Upper lobe of right lung (tissue), 1 donor: ENCODE measurements around the gene SLC4A8. TPM values are rescaled to one million over a fixed set of nuclear protein-coding genes. Genes with fewer than 3 reads are reported as not detected.

Experiments used
- ATAC-seq: fragments of 200-7000 bp; cut with Tn5 transposase; one replicate; pipeline ENCODE4 v1.9.1; 2020; ENCODE audit warnings: mild to moderate bottlenecking, moderate library complexity
- DNase-seq: peaks from one replicate; pipeline ENCODE4 v3.0.0-alpha.2; 2020
- H3K27ac ChIP-seq: fragments of 200-600 bp; one replicate; pipeline ENCODE4 v1.8.0; 2022
- H3K27me3 ChIP-seq: fragments of 200-600 bp; one replicate; pipeline ENCODE4 v1.8.0; 2022; ENCODE audit warnings: mild to moderate bottlenecking
- H3K36me3 ChIP-seq: fragments of 200-600 bp; one replicate; pipeline ENCODE4 v1.8.0; 2022
- H3K4me1 ChIP-seq: fragments of 200-600 bp; one replicate; pipeline ENCODE4 v1.8.0; 2022
- H3K4me3 ChIP-seq: fragments of 200-600 bp; one replicate; pipeline ENCODE4 v1.8.0; 2022; ENCODE audit warnings: mild to moderate bottlenecking
- H3K9me3 ChIP-seq: fragments of 200-600 bp; one replicate; pipeline ENCODE4 v1.8.0; 2022
- intact Hi-C: fragments of 100-400 bp; cut with DNase I; formaldehyde crosslinking; loops from one replicate; pipeline ENCODE4 v1.11.0; 2022
- total RNA-seq: library from RNA; stranded (reverse); fragmentation: NEBNext Ultra II Directional; extraction: Animal tissue kit (Norgen Biotek cat#: 25700); gene quantifications from one replicate; pipeline ENCODE4 v1.2.1, GENCODE V29; 2021
- TF ChIP-seq, protein P1 (sequence below): fragments of 200-600 bp; IDR thresholded peaks from one replicate; pipeline ENCODE4 v1.8.0; 2022; ENCODE audit warnings: antibody characterized with exemption
- donor health status: DM: no; HTN: yes; CAD: no; lungs with severe emphysema.

The SLC4A8 gene
- total RNA-seq, 1 donor from 2014 or later: 2.5 TPM

GRCh38 chr12:51525518-51525917 lies 100.9 kb downstream of the SLC4A8 start:
- intact Hi-C loops: no loop called here
- Histone ChIP-seq H3K4me1 (no peaks in the 10 kb centered on the region), H3K27ac (no peak overlapping the region), H3K4me3 (no peak overlapping the region), H3K27me3 (no peaks in the 10 kb centered on the region), H3K9me3 (no peaks in the 10 kb centered on the region), H3K36me3 (no peaks in the 10 kb centered on the region)
- ATAC-seq: no peak
- no peak for DNase-seq
- TF ChIP-seq, protein P1, sequence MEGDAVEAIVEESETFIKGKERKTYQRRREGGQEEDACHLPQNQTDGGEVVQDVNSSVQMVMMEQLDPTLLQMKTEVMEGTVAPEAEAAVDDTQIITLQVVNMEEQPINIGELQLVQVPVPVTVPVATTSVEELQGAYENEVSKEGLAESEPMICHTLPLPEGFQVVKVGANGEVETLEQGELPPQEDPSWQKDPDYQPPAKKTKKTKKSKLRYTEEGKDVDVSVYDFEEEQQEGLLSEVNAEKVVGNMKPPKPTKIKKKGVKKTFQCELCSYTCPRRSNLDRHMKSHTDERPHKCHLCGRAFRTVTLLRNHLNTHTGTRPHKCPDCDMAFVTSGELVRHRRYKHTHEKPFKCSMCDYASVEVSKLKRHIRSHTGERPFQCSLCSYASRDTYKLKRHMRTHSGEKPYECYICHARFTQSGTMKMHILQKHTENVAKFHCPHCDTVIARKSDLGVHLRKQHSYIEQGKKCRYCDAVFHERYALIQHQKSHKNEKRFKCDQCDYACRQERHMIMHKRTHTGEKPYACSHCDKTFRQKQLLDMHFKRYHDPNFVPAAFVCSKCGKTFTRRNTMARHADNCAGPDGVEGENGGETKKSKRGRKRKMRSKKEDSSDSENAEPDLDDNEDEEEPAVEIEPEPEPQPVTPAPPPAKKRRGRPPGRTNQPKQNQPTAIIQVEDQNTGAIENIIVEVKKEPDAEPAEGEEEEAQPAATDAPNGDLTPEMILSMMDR: no peak

DNA sequence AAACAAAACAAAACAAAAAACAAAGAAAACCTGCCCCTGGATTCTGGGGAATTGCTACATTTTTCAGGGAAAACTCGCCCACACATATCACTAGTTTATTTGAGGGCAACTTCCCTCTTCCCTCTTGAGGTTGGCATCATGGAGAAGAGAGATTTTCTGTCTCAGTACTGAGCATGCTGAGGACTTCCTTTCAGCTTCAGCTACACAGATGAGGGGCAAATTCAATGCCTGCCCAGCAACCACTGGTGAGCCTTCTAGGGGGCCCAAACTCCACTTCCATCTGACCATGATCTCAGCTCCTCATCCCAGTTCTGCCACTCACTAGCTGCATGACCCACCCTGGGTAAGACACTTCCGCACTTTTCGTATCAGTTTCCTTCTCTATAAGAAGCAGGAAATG lies 103.3 kb downstream of the SLC4A8 start:
- Histone ChIP-seq H3K9me3 (no peaks in the 10 kb centered on the region), H3K4me3 (no peak overlapping the region), H3K4me1 (peaks cover 4% of the 10 kb centered on the region), H3K27ac (no peak overlapping the region), H3K27me3 (no peaks in the 10 kb centered on the region), H3K36me3 (no peaks in the 10 kb centered on the region)
- TF ChIP-seq, protein P1: no peak
- no peak for DNase-seq
- ATAC-seq: peak; percentile 54
- intact Hi-C loops: no loop called here

GRCh38 chr12:51528852-51529650 lies 104.4 kb downstream of the SLC4A8 start:
- peaks cover 4% of the 10 kb centered on the region for H3K4me1 ChIP-seq
- TF ChIP-seq, protein P1: no peak
- H3K9me3 ChIP-seq: no peaks in the 10 kb centered on the region
- H3K27ac ChIP-seq: no peak overlapping the region
- intact Hi-C loops: no loop called here
- no peak overlapping the region for H3K4me3 ChIP-seq
- H3K27me3 ChIP-seq: no peaks in the 10 kb centered on the region
- no peak for DNase-seq
- H3K36me3 ChIP-seq: no peaks in the 10 kb centered on the region
- no peak for ATAC-seq

DNA sequence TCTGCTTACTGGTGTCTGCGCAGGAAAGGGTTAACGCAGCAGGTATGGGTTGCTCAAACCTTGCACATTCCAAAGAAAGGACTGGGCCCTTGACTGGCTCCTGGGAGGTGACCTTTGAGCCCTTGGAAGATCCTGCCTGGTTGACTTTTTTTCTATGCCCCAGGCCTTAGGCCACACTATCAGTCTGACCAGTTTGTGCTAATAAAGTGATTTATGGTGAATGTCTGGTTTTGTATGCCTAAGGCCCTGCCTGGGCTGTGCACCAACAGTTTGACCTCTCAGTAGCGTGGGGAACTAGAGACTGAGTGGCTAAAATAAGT lies 105.0 kb downstream of the SLC4A8 start:
- H3K36me3 ChIP-seq: no peaks in the 10 kb centered on the region
- intact Hi-C loops: no loop called here

DNA sequence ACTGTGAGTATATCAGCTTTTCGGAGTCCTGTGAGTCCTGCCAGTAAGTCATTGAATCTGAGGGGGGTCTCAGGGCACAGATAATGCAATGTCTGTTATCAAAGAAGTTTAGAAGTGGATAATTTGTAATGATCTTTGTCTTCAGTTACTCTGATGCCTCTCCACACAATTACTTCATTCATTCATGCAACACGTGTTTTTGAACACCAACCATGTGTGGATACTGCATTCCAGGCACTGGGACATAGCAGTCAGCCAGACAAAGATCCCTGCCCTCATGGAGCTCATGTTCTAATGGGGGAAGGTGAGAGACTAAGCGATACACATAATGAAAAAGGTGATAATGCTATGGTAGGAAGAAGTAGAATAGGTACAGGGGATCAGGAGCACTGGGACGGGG lies 105.6 kb downstream of the SLC4A8 start:
- no peaks in the 10 kb centered on the region for H3K9me3 ChIP-seq
- H3K4me3 ChIP-seq: no peak overlapping the region
- TF ChIP-seq, protein P1: no peak
- H3K27ac ChIP-seq: no peak overlapping the region
- intact Hi-C loops: loop anchor here (10.0 kb wide), 1 partner anchor 105 kb away; the partner anchor contains the start of gene SLC4A8
- H3K27me3 ChIP-seq: no peaks in the 10 kb centered on the region
- no peaks in the 10 kb centered on the region for H3K36me3 ChIP-seq
- ATAC-seq (no peak), DNase-seq (no peak)
- peaks cover 4% of the 10 kb centered on the region for H3K4me1 ChIP-seq

More for the DNA sequence above, 105.0 kb downstream of the SLC4A8 start:
- TF ChIP-seq, protein P1: no peak
- no peaks in the 10 kb centered on the region for H3K9me3 ChIP-seq
- peaks cover 4% of the 10 kb centered on the region for H3K4me1 ChIP-seq
- no peak for DNase-seq
- no peak overlapping the region for H3K27ac ChIP-seq
- H3K27me3 ChIP-seq: no peaks in the 10 kb centered on the region
- H3K4me3 ChIP-seq: no peak overlapping the region
- no peak for ATAC-seq
